Effector CD4-positive, alpha-beta T cell (primary cell): Measurements from ENCODE around the gene LPCAT2.

Experiments
- DNase-seq: peaks from one replicate; pipeline ENCODE4 v3.0.0-alpha.2; 2020

Gene LPCAT2

GRCh38 chr16:55480228-55480655 lies 28.6 kb upstream of the LPCAT2 start:
- no peak for DNase-seq

GRCh38 chr16:55481023-55481422 lies 27.8 kb upstream of the LPCAT2 start:
- no peak for DNase-seq

GRCh38 chr16:55482056-55482455 lies 26.8 kb upstream of the LPCAT2 start:
- no peak for DNase-seq

- DNase-seq, result no peak
These were observed 21.6 kb upstream of the LPCAT2 start for GRCh38 chr16:55487048-55487803.

- no peak for DNase-seq
These were observed 20.6 kb upstream of the LPCAT2 start for GRCh38 chr16:55488306-55488705.

- no peak for DNase-seq
These were observed 19.5 kb upstream of the LPCAT2 start for GRCh38 chr16:55489119-55489955.

- no peak for DNase-seq
These were observed 19.0 kb upstream of the LPCAT2 start for GRCh38 chr16:55489956-55490265.

- DNase-seq, result no peak
These were observed 18.6 kb upstream of the LPCAT2 start for GRCh38 chr16:55490301-55490700.

- DNase-seq, result no peak
These were observed 17.2 kb upstream of the LPCAT2 start for GRCh38 chr16:55491691-55492090.

GRCh38 chr16:55492756-55493380 lies 16.0 kb upstream of the LPCAT2 start:
- no peak for DNase-seq

- no peak for DNase-seq
These were observed 13.9 kb upstream of the LPCAT2 start for GRCh38 chr16:55494994-55495421.

- DNase-seq, result no peak
These were observed 13.1 kb upstream of the LPCAT2 start for GRCh38 chr16:55495616-55496289.

- DNase-seq, result no peak
These were observed 12.2 kb upstream of the LPCAT2 start for GRCh38 chr16:55496509-55497145.

- DNase-seq, result no peak
These were observed 11.3 kb upstream of the LPCAT2 start for GRCh38 chr16:55497558-55497957.

- no peak for DNase-seq
These were observed 10.8 kb upstream of the LPCAT2 start for GRCh38 chr16:55498101-55498500.

- DNase-seq, result no peak
These were observed 9.6 kb upstream of the LPCAT2 start for GRCh38 chr16:55499281-55499680.

- DNase-seq, result no peak
These were observed 8.8 kb upstream of the LPCAT2 start for GRCh38 chr16:55499951-55500529.

GRCh38 chr16:55500530-55501011 lies 8.3 kb upstream of the LPCAT2 start:
- DNase-seq, result no peak

GRCh38 chr16:55501549-55502322 lies 7.1 kb upstream of the LPCAT2 start:
- DNase-seq, result no peak

- no peak for DNase-seq
These were observed 6.0 kb upstream of the LPCAT2 start for GRCh38 chr16:55502801-55503366.
